Medulla oblongata (tissue), 1 donor: Measurements from ENCODE around the gene PHOX2B.
"Not testable (repeated sequence)": the region's sequence is repeated elsewhere in the genome, so short reads cannot be mapped to it uniquely, and the experiment has no call there.

Experiments used
- DNase-seq: peaks from one replicate; pipeline ENCODE4 v3.0.0-alpha.2; 2015; ENCODE audit errors: extremely low spot score

Gene PHOX2B

GRCh38 chr4:41748074-41748570 lies 403 bp downstream of the PHOX2B start:
- DNase-seq: no peak

- DNase-seq: no peak
Measured at GRCh38 chr4:41747230-41748055, 1.1 kb downstream of the PHOX2B start.

DNA sequence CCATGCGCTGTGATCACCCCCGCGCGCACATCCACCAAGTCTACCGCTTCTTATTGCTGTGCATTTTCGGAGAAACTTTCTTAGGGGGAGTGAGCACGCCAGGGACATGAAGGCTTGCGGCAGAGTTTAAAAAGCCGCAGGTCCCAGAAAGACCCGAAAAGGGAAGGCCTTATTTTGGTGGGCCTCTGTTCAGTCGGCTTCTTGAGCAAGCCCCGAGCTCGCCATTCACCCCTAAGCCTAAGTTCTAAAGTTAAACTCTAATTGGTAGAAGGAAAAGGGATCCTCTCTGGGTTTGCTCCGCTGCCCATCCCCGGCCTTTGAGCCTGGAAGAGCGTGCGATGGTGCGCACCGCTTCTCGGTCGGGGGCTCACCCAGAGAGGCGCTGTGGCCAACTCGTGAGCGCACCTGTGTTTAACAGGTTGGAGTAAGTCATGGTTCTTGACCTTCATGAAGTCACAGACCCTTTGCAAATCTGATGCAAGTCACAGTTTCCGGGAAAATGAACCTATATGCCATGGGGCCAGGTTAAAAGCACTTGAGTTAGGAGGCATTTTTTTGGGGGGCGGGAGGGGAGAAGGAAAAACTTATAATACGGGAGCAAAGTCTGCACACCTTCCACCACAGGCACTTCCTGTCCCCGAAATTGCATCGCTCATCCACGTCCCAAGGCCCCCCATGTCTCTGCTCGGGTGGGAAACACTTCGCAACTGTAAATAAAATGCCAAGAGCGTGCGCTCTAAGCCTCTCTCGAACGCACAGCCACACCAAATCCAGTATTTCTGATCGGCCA lies 1.9 kb downstream of the PHOX2B start:
- no peak for DNase-seq

GRCh38 chr4:41746025-41746439 lies 2.5 kb downstream of the PHOX2B start:
- DNase-seq: no peak

DNA sequence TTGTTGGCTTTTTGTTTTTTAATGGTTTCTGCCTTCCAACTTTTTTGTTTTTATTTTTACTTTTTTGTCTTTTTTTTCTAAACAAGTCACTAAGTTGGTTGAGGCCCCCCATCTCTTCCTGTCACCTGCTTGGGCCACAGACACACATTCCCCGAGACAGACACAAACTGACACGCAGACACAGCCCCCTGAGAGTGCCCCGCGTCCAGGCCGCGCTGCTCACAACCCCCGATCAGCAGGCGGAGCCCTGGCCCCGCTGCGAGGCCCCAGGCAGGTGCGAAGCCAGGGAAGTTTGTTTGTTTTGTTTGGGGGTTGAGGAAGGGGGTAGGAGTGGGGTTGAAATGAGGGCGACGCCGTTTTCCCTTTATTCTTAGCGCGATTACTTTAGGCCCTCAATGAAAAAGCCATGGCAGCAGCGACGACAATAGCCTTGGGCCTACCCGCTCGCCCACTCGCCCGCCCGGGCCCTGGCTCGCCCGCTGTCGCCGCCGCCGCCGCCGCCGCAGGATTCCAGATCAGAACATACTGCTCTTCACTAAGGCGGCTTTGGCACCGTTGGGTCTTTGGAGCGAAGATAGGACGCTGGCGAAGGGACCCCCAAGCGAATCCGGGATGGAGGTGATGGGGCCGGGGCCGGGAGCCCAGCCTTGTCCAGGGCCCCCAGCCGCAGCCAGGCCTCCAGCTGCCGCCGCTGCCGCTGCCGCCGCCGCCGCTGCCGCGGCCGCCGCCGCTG lies 3.1 kb downstream of the PHOX2B start:
- no peak for DNase-seq

GRCh38 chr4:41744572-41745291 lies 3.8 kb downstream of the PHOX2B start:
- DNase-seq: no peak

DNA sequence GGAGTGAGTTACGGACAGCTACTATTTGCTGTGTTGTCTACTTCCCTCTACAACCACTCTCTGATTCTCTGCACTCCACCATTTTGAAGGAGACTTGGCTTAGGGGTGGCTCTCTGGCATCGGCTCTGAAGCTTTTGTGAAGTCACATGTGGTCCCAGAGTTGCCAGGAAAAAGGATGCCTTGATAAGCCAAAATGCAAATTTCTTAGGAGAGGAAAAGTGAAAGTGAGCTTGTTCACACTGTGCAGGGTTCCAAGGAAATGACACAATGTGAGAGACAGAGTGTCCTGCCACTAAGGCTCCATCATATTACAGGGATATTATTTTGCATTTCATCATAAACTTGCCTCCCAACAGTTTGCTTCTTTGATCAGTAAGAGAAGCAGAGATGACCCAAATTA lies 7.2 kb downstream of the PHOX2B start:
- no peak for DNase-seq

DNA sequence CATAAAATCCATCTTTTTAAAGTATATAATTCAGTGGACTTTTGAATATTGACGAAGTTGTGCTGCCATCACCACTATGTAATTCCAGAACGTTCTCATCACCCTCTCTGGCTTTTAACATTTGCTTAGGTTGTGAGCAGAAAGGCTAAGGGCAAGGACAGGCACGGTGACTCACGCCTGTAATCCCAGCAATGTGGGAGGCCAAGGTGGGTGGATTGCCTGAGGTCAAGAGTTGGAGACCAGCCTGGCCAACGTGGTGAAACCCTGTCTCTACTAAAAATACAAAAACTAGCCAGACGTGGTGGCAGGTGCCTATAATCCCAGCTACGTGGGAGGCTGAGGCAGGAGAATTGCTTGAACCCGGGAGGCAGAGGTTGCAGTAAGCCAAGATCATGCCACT lies 11.0 kb downstream of the PHOX2B start:
- DNase-seq: not testable (repeated sequence)

GRCh38 chr4:41734371-41734770 lies 14.2 kb downstream of the PHOX2B start:
- no peak for DNase-seq

DNA sequence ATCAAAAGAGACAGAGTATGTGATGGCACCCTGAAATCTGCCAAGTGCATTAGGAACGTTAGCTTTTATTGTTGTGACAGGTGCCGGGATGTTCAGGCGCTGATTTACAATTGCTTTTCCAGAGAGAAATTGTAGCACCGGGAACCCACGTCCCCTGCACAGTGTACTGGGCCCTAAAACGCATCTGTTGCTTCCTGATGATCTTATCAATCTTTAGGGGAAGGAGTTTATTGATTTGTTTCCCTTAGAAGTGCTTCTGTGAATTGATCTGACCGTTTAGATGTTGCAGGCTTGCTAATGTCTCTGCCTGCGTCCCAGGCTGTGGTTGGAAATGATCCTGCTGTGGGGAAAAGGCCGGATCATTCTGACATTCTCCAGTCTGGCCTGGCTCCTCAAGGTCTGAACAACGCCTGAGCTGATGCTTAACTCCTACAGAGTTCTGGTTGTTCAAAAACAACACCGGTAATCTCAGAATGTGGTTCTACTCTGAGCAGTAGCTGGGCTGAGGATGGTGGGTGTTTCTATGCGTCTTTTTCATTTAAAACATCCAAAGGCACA lies 16.9 kb downstream of the PHOX2B start:
- no peak for DNase-seq

DNA sequence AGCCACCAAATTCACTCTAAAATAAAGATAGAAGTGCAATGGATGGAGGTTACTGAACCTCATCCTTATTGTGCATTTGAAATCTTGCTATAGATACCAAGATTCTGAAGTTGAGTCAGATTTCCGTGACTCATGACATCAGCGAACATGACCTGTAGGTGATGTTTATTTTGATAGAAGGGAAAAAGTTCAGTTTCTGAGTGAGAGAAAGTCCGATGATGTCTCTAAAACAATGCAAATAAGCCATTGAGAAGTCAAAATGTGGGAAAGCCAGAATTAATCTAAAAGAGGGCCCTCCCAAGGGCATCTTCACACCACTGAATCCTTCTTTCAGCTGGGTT lies 20.0 kb downstream of the PHOX2B start:
- no peak for DNase-seq

GRCh38 chr4:41727861-41728572 lies 20.5 kb downstream of the PHOX2B start:
- no peak for DNase-seq

DNA sequence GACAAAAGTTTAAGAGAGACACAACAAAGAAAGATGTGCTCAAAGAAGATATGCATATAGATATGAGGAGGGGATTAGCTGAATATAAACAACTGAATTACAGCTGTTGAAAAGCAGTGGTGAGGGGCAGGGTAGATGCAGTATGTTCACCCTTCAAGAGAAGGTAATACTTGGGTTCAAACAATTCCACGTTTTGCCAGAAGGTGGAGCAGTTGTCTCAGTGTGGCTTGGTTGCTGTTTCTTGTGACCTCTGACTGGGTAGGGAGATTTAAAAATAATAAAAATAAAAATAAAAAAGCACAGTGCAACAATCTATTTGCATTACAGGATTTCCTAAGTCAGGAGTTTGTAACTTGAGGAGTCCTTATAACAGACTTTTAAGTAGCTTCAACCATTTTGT lies 23.3 kb downstream of the PHOX2B start:
- no peak for DNase-seq

DNA sequence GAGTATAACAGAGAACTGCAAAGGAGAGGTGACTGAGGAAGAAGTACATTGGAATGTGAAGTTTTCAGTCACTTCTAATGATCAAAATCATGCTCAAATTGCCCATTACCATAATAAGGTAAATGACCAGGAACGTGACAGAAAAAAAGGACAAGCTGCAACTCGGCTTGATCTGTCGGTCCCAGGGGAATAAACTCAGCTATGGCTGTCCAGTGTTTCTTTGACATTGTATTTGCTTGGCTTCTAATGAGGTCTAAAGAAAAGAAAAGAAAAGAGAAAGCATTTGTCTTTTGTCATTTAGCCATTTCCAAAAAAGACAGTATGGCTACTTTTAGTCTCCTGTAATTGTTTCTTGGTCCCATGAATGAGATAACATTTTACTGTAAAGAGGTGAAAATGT lies 25.2 kb downstream of the PHOX2B start:
- no peak for DNase-seq

DNA sequence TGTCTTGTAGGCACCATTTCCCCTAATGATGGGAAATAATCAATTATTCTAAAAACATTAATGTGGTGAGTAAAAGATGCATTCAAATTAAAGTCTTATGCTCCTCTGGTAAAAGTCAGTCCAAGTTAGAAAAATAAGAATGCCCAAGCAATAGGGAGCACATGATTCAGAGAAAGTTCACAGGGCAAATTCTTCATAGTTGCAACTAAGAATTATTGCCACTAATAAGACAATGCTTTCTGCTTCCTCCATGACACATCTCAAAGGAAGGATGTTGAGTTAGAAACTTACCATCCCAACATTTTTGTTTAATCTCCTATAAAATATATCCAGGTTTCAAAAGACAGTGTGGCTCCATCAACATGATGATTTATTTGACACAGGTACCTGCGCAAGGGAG lies 26.3 kb downstream of the PHOX2B start:
- DNase-seq: no peak

DNA sequence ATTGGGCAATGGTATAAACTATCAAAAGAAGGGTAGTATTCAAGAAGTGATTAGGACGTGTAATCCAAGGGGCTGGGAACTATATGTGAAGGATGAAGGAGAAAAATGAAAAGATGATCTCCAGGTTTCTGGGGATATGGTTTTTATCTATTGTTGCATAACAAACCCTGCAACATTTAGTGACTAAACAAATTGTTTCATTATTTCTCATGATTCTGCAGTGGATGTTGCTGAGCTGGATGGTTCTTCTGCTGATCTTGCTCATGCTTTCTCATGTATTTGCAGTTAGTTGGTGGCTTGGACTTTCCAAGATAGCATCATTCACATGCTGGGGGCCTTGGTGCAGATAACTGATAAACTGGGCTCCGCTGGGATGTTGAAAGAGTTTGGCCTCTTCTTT lies 29.1 kb downstream of the PHOX2B start:
- no peak for DNase-seq

DNA sequence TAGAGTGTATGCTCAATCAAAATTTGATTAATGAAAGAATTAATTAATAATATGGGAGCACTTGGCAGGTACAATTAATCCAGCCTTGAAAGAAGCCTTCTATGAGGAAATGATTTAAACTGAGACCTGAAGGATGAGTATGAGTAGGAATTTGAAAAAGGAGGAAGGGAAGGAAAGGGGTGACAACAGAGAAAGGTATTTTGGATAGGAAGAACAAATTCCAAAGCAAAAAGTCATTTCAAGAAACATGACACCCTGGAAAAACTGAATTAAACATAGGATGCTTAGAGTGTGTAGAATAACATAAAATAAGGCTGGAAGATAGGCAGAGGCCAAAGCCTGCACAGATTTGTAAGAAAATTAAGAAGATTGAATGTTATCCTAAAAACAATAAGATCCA lies 29.6 kb downstream of the PHOX2B start:
- no peak for DNase-seq

DNA sequence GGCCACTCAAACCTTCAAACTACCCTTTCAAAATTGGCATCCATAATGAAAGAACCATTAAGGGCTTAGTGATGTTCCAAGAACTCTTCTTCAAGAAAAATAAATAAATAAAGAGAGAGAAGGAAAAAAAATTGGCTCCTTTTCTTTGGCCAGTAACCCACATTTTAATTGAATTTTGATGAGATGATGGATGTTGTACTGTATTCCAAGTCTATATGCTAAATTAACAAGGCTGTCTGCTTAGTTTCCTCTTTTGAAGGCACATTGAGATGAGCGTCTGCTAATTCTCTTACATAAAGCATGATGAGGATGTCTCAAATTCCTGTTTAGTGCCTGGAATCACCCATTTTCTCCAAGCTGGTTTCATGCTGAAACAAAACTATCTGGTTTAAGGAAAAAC lies 33.4 kb downstream of the PHOX2B start:
- DNase-seq: no peak

DNA sequence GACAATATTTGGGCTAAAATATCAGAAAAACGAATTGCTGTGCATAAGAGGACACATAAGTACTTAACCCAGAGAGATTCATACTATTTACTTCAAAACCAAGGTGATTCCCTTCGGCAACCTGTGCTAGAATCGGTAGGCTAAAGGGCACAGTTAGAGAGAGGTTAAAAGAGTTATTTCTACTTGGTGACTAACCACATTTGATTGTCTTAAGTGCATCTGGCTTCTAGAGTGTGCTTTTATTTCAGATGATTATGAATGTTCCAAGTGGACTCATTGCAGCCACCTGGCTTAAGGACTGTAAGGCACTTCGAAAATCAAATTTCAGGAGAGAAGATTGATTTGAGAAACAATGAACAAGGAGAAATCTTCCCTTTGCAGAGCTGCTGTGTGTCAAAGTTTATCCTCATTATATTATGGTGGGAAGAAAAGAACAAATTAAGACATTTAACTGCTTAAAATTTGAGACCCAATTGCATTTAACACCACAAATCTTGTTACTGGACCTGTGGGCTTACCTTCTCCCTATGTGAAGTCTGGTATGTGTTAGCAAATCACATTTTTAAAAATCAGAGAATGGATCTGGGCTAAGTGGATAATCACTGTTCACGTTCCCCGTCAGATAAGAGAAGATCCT lies 34.0 kb downstream of the PHOX2B start:
- DNase-seq: no peak

DNA sequence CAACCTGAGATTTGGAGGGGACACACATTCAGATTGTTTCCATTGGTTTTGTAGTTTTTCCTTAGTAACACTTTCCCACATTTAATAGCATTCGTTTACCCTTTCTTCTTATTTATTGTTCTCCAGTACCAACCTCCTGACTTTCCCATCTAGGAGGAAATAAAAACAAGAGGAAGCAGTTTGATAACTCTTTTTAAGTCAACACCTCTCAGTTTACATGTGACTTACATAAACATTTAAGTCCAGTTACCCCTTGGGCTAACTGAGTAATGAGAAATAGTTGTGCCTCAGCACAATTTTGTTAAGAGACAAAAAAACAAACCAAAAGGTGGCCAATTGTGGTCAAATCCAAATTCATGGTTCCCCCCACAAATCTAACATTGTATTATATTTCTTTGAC lies 34.8 kb downstream of the PHOX2B start:
- DNase-seq: no peak
